ACHN (cell line): ENCODE data around the gene BEST1.
"Not testable (repeated sequence)": the region's sequence is repeated elsewhere in the genome, so short reads cannot be mapped to it uniquely, and the experiment has no call there.

Experiments
- DNase-seq: peaks from one replicate; pipeline ENCODE4 v3.0.0-alpha.2; 2015
- in situ Hi-C: cut with HindIII; loops from 2 replicates; pipeline ENCODE4 v1.10.0; 2017; ENCODE audit warnings: low sequenced_read_pairs, low pct_ligation_motif_present, low pct_unique_long_range_greater_than_20kb

Gene BEST1

GRCh38 chr11:61935861-61936260 lies 14.3 kb upstream of the BEST1 start:
- DNase-seq = no peak
- in situ Hi-C loops = no loop called here

- no peak for DNase-seq
- in situ Hi-C loops = no loop called here
Measured at GRCh38 chr11:61940466-61940865, 9.7 kb upstream of the BEST1 start.

GRCh38 chr11:61945191-61945590 lies 5.0 kb upstream of the BEST1 start:
- in situ Hi-C loops = no loop called here
- DNase-seq = no peak

- in situ Hi-C loops = no loop called here
- DNase-seq = no peak
Measured at GRCh38 chr11:61946894-61947293, 3.3 kb upstream of the BEST1 start.

- in situ Hi-C loops = no loop called here
- peak; percentile 71 for DNase-seq
Measured at GRCh38 chr11:61947486-61948210, 2.5 kb upstream of the BEST1 start.

GRCh38 chr11:61948505-61948904 lies 1.6 kb upstream of the BEST1 start:
- in situ Hi-C loops = no loop called here
- no peak for DNase-seq

- DNase-seq = peak; percentile 53
- in situ Hi-C loops = no loop called here
Measured at GRCh38 chr11:61949169-61950034, 749 bp upstream of the BEST1 start.

- in situ Hi-C loops = no loop called here
- no peak for DNase-seq
Measured at GRCh38 chr11:61951484-61952135, 1.5 kb downstream of the BEST1 start.

GRCh38 chr11:61952882-61953281 lies 2.7 kb downstream of the BEST1 start:
- no peak for DNase-seq
- in situ Hi-C loops = no loop called here

- DNase-seq, in situ Hi-C loops: not testable (repeated sequence)
Measured at GRCh38 chr11:61953632-61954031, 3.5 kb downstream of the BEST1 start.

GRCh38 chr11:61954106-61954850 lies 4.1 kb downstream of the BEST1 start:
- in situ Hi-C loops = no loop called here
- no peak for DNase-seq

GRCh38 chr11:61954851-61955421 lies 4.8 kb downstream of the BEST1 start:
- no peak for DNase-seq
- in situ Hi-C loops = no loop called here

- DNase-seq = no peak
- in situ Hi-C loops = no loop called here
Measured at GRCh38 chr11:61955422-61956135, 5.4 kb downstream of the BEST1 start.

- no peak for DNase-seq
- in situ Hi-C loops = no loop called here
Measured at GRCh38 chr11:61956191-61957020, 6.3 kb downstream of the BEST1 start.

- in situ Hi-C loops = no loop called here
- no peak for DNase-seq
Measured at GRCh38 chr11:61957021-61957770, 7.0 kb downstream of the BEST1 start.

GRCh38 chr11:61958590-61958989 lies 8.4 kb downstream of the BEST1 start:
- in situ Hi-C loops = no loop called here
- no peak for DNase-seq
